PC-3 (cell line): ENCODE data around the gene KCTD10.
"Not testable (repeated sequence)": the region's sequence is repeated elsewhere in the genome, so short reads cannot be mapped to it uniquely, and the experiment has no call there.

ENCODE experiments used
- CTCF ChIP-seq: fragments of 300-600 bp; sonication (generic); conservative IDR thresholded peaks from 2 replicates; pipeline ENCODE4 v1.5.1; 2017; ENCODE audit warnings: antibody characterized with exemption, low read depth, mild to moderate bottlenecking, low read length
- EZH2 ChIP-seq: fragments of 300-600 bp; sonication (generic); IDR thresholded peaks from one replicate; pipeline ENCODE4 v1.6.1; 2017; ENCODE audit warnings: antibody characterized with exemption, mild to moderate bottlenecking, low read length; ENCODE audit not compliant: unreplicated experiment
- EZH2phosphoT487 ChIP-seq: fragments of 300-600 bp; sonication (generic); IDR thresholded peaks from 2 replicates; pipeline ENCODE4 v1.6.1; 2018; ENCODE audit warnings: mild to moderate bottlenecking, antibody characterized with exemption, low read length, borderline replicate concordance

DNA sequence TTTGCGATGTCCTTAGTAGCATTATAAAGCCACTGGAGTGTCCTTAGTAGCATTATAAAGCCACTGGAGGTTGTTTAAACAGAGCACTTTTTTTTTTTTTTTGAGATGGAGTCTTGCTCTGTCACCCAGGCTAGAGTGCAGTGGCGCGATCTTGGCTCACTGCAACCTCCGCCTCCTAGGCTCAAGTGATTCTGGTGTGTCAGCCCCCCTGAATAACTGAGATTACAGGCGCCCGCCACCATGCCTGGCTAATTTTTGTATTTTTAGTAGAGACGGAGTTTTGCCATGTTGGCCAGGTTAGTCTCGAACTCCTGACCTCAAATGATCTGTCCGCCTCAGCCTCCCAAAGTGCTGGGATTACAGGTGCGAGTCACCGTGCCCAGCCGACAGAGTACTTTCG lies 37.1 kb downstream of the KCTD10 start:
- not testable (repeated sequence) for TF ChIP-seq CTCF, EZH2, EZH2phosphoT487
